Endothelial cell of umbilical vein (primary cell): ENCODE data around the gene IL13RA1. TPM values are rescaled to one million over a fixed set of nuclear protein-coding genes. Genes with fewer than 3 reads are reported as not detected.

Experiments
- BruUV-seq: library from RNA; stranded (reverse); fragments of 400-500 nt; replicated peaks from 2 replicates; lab custom pipeline; 2021; lab: Mats Ljungman, UMichigan
- CTCF ChIA-PET: fragments of 300-600, 350-600 bp; sonication (Branson Sonifier 250); formaldehyde crosslinking; loops from one replicate; lab custom pipeline; 2021; ENCODE audit warnings: antibody characterized with exemption, inconsistent platforms; lab: Charles Lee
- POLR2A ChIA-PET: fragments of 300-600, 350-600 bp; sonication (Branson Sonifier 250); formaldehyde crosslinking; loops from one replicate; lab custom pipeline; 2021; ENCODE audit warnings: antibody characterized with exemption, inconsistent platforms; lab: Charles Lee
- DNase-seq: peaks from one replicate; pipeline ENCODE4 v3.0.0-alpha.2; 2011; ENCODE audit warnings: low read depth, low spot score
- FAIRE-seq: peaks from 2 replicates; lab custom pipeline; 2011; peaks lifted over from hg19 to GRCh38; lab: Jason Lieb, UNC
- H2AFZ ChIP-seq: 2 replicates; pipeline ENCODE4 v1.6.0; 2012; ENCODE audit warnings: low read depth, low read length, control low read depth, inconsistent platforms
- H3K27ac ChIP-seq: 2 replicates; pipeline ENCODE4 v1.5.1; 2011; ENCODE audit warnings: low read depth, mild to moderate bottlenecking, control low read depth, low read length, moderate library complexity; ENCODE audit not compliant: insufficient read depth
- H3K27me3 ChIP-seq, 2 experiments: 2 replicates each; pipeline versions ENCODE4 v1.6.0 to v1.6.1; 2011; ENCODE audit warnings: low read length in 2 of 2, mixed read lengths in 1 of 2; ENCODE audit not compliant: control insufficient read depth in 2 of 2, insufficient read depth in 2 of 2
- H3K36me3 ChIP-seq, 2 experiments: 2 replicates in 1 of 2; 3 replicates in 1 of 2; pipeline ENCODE4 v1.5.1; 2011; ENCODE audit warnings: low read length in 2 of 2, mild to moderate bottlenecking in 1 of 2, moderate library complexity in 1 of 2; ENCODE audit not compliant: control insufficient read depth in 2 of 2, insufficient read depth in 2 of 2; ENCODE audit errors: extremely low read depth in 1 of 2
- H3K4me1 ChIP-seq: 3 replicates; pipeline ENCODE4 v1.5.1; 2011; ENCODE audit warnings: mild to moderate bottlenecking, low read length; ENCODE audit not compliant: control insufficient read depth, insufficient read depth; ENCODE audit errors: extremely low read depth
- H3K4me2 ChIP-seq: 2 replicates; pipeline ENCODE4 v1.6.1; 2011; ENCODE audit warnings: low read length, control low read depth, mixed read lengths; ENCODE audit not compliant: insufficient read depth
- H3K4me3 ChIP-seq, 3 experiments: fragments of 200-600 bp in 1 of 3; sonication (generic), shearing (Covaris generic) in 1 of 3; replicated peaks in 1 of 3; 2 replicates each; pipeline ENCODE4 v1.5.1; 2011 to 2016; ENCODE audit warnings: control low read depth in 3 of 3, low read length in 3 of 3, mild to moderate bottlenecking in 2 of 3, inconsistent platforms in 1 of 3, low read depth in 1 of 3, moderate library complexity in 1 of 3; ENCODE audit not compliant: insufficient read depth in 1 of 3
- H3K79me2 ChIP-seq: 2 replicates; pipeline ENCODE4 v1.6.0; 2012; ENCODE audit warnings: low read length, inconsistent platforms; ENCODE audit not compliant: control insufficient read depth, insufficient read depth
- H3K9ac ChIP-seq: replicated peaks from 2 replicates; pipeline ENCODE3; 2011; ENCODE audit warnings: low read length, control low read depth; ENCODE audit not compliant: insufficient read depth; ENCODE audit errors: extremely low read depth
- H3K9me1 ChIP-seq: replicated peaks from 3 replicates; pipeline ENCODE4 v1.6.0; 2011; ENCODE audit warnings: mild to moderate bottlenecking, low read length; ENCODE audit not compliant: control insufficient read depth, insufficient read depth; ENCODE audit errors: extremely low read depth
- H3K9me3 ChIP-seq: replicated peaks from 2 replicates; pipeline ENCODE4 v1.5.1; 2012; ENCODE audit warnings: low read length, inconsistent platforms; ENCODE audit not compliant: control insufficient read depth, insufficient read depth
- H4K20me1 ChIP-seq: replicated peaks from 2 replicates; pipeline ENCODE3; 2011; ENCODE audit warnings: mild to moderate bottlenecking, low read length; ENCODE audit not compliant: control insufficient read depth, insufficient read depth; ENCODE audit errors: extremely low read depth
- EZH2 ChIP-seq: IDR thresholded peaks from 2 replicates; pipeline ENCODE4 v1.6.1; 2012; ENCODE audit warnings: borderline replicate concordance, low read depth, mild to moderate bottlenecking, moderate library complexity, low read length, inconsistent platforms; ENCODE audit not compliant: severe bottlenecking
- FOS ChIP-seq: IDR thresholded peaks from 2 replicates; pipeline ENCODE4 v1.6.1; 2011; ENCODE audit warnings: mild to moderate bottlenecking, low read length, moderate library complexity, borderline replicate concordance; ENCODE audit not compliant: insufficient read depth
- GATA2 ChIP-seq: IDR thresholded peaks from 2 replicates; pipeline ENCODE4 v1.7.0; 2011; ENCODE audit warnings: low read depth, mild to moderate bottlenecking, moderate library complexity, mixed read lengths, low read length; ENCODE audit not compliant: insufficient read length, insufficient read depth
- JUN ChIP-seq: IDR thresholded peaks from 2 replicates; pipeline ENCODE4 v1.6.1; 2011; ENCODE audit warnings: borderline replicate concordance, low read depth; ENCODE audit not compliant: insufficient read length, insufficient read depth
- MYC ChIP-seq: IDR thresholded peaks from one replicate; pipeline ENCODE4 v1.6.1; 2011; ENCODE audit warnings: mild to moderate bottlenecking, low read depth, low read length
- POLR2A ChIP-seq: IDR thresholded peaks from 2 replicates; pipeline ENCODE4 v1.6.1; 2012; ENCODE audit warnings: low read depth, mild to moderate bottlenecking, control low read depth, low read length
- POLR2AphosphoS5 ChIP-seq: IDR thresholded peaks from 2 replicates; pipeline ENCODE4 v1.6.1; 2012; ENCODE audit warnings: low read depth, mild to moderate bottlenecking, control low read depth, low read length, moderate library complexity; ENCODE audit not compliant: insufficient read depth
- dilution Hi-C: fragments of 300-500 bp; cut with MboI; formaldehyde crosslinking; loops from one replicate; pipeline ENCODE4 v1.15.0; 2019; ENCODE audit warnings: low sequenced_read_pairs; ENCODE audit not compliant: extremely low pct_ligation_motif_present
- intact Hi-C: fragments of 100-400 bp; cut with micrococcal nuclease; formaldehyde crosslinking; loops from one replicate; pipeline ENCODE4 v1.10.0; 2022
- polyA plus RNA-seq, 4 experiments: library from polyadenylated mRNA; depleted of rRNA in 3 of 4; stranded (reverse) in 3 of 4; unstranded in 1 of 4; fragments of >200 nt; gene quantifications; 2 replicates each; pipeline versions ENCODE4 v1.2.1 to v1.2.3, GENCODE V29; 2011 to 2012; ENCODE audit warnings: missing spikeins in 1 of 4
- total RNA-seq: library from RNA; stranded (reverse); gene quantifications from 2 replicates; pipeline ENCODE4 v1.2.3, GENCODE V29; 2021
- TF ChIP-seq, protein P1 (sequence below), 2 donors: IDR thresholded peaks; 1 replicate in 1 of 2; 2 replicates in 1 of 2; pipeline ENCODE4 v1.5.1; 2011; ENCODE audit warnings: low read length in 2 of 2, mild to moderate bottlenecking in 2 of 2, moderate library complexity in 2 of 2, control low read depth in 1 of 2, inconsistent platforms in 1 of 2, low read depth in 1 of 2; ENCODE audit not compliant: insufficient read depth in 1 of 2; ENCODE audit errors: extremely low read depth in 1 of 2
- TF ChIP-seq, protein P2 (sequence below): IDR thresholded peaks from 2 replicates; pipeline ENCODE4 v1.6.1; 2011; ENCODE audit not compliant: insufficient read depth, insufficient read length

The IL13RA1 gene
- total and polyA plus RNA-seq, 2 donors (not counting 3 experiments of a cell fraction or from before 2014, with no cell fraction given), result 40.7 to 61.9 TPM

DNA sequence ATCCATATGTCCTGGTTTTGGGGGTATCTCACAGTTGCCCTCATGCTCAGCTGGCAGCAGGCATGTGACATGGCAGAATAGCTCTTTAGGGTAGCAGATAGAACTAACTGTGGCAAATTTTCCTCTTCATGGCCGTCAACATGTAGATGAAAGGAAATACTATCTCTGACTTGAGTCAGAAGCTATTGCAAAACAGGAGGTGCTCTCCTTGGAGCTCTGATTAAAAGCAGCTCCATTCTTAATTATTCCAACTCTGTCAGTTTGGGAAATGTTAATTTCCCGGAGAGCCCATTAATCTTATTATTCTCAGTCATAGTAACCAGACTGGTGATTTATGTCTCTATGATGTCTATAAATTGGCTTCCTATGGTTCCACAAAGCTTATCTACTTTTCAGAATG, 18.2 kb downstream of the IL13RA1 start:
- no peak overlapping the region for H3K27ac ChIP-seq
- DNase-seq (no peak), FAIRE-seq (no peak)
- no peaks in the 10 kb centered on the region for H3K27me3 ChIP-seq
- no peak overlapping the region for H2AFZ ChIP-seq
- no TSS peak for BruUV-seq
- peaks cover 5% of the 10 kb centered on the region for H3K79me2 ChIP-seq
- POLR2A ChIA-PET, result no interaction called here
- no peak overlapping the region for H3K4me3 ChIP-seq
- peaks cover 0 to 4% of the 10 kb centered on the region in 2 experiments for H3K36me3 ChIP-seq
- H3K9me1 ChIP-seq, result no peaks in the 10 kb centered on the region
- no peaks in the 10 kb centered on the region for H3K4me1 ChIP-seq
- no peaks in the 10 kb centered on the region for H4K20me1 ChIP-seq
- dilution Hi-C loops, result no loop called here
- TF ChIP-seq MYC, result no peak
- TF ChIP-seq JUN, result no peak
- no peak for TF ChIP-seq EZH2
- no peak for TF ChIP-seq POLR2A
- TF ChIP-seq, protein P1, sequence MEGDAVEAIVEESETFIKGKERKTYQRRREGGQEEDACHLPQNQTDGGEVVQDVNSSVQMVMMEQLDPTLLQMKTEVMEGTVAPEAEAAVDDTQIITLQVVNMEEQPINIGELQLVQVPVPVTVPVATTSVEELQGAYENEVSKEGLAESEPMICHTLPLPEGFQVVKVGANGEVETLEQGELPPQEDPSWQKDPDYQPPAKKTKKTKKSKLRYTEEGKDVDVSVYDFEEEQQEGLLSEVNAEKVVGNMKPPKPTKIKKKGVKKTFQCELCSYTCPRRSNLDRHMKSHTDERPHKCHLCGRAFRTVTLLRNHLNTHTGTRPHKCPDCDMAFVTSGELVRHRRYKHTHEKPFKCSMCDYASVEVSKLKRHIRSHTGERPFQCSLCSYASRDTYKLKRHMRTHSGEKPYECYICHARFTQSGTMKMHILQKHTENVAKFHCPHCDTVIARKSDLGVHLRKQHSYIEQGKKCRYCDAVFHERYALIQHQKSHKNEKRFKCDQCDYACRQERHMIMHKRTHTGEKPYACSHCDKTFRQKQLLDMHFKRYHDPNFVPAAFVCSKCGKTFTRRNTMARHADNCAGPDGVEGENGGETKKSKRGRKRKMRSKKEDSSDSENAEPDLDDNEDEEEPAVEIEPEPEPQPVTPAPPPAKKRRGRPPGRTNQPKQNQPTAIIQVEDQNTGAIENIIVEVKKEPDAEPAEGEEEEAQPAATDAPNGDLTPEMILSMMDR (IDR thresholded peaks at IDR 0.05; ENCODE audit: extremely low read depth in 1 of 2, insufficient read depth in 1 of 2, low read depth in 1 of 2, low read length in 2 of 2), result no peak
- TF ChIP-seq, protein P2, sequence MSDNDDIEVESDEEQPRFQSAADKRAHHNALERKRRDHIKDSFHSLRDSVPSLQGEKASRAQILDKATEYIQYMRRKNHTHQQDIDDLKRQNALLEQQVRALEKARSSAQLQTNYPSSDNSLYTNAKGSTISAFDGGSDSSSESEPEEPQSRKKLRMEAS, result no peak
- no peak for TF ChIP-seq GATA2
- no peak for TF ChIP-seq FOS
- TF ChIP-seq POLR2AphosphoS5, result no peak
- H3K9me3 ChIP-seq, result no peaks in the 10 kb centered on the region
- no peak overlapping the region for H3K9ac ChIP-seq
- CTCF ChIA-PET, result interaction anchor here (2.2 kb wide), 1 partner anchor 102 kb away, joined by 8 read pairs; no protein-coding TSS in a partner anchor
- no peak overlapping the region for H3K4me2 ChIP-seq
- intact Hi-C loops, result no loop called here
